T-helper 1 cell treated with Interleukin-12 subunit alpha and Interleukin-12 subunit beta and Interleukin-4 antibody, amounts not matched to agents 30 ng/mL and 1 ng/mL, for 36 hours (primary cell): ENCODE measurements around the gene INTS7. TPM values are rescaled to one million over a fixed set of nuclear protein-coding genes. Genes with fewer than 3 reads are reported as not detected.
"Not testable (repeated sequence)": the region's sequence is repeated elsewhere in the genome, so short reads cannot be mapped to it uniquely, and the experiment has no call there.

ENCODE experiments used
- intact Hi-C: fragments of 100-400 bp; cut with micrococcal nuclease; formaldehyde crosslinking; loops from one replicate; pipeline ENCODE4 v1.15.1; 2024
- total RNA-seq: library from RNA; stranded (reverse); gene quantifications from 2 replicates; pipeline ENCODE4 v1.2.3, GENCODE V29; 2022

Gene INTS7
- total RNA-seq, 1 donor from 2014 or later = 37.2 TPM

DNA sequence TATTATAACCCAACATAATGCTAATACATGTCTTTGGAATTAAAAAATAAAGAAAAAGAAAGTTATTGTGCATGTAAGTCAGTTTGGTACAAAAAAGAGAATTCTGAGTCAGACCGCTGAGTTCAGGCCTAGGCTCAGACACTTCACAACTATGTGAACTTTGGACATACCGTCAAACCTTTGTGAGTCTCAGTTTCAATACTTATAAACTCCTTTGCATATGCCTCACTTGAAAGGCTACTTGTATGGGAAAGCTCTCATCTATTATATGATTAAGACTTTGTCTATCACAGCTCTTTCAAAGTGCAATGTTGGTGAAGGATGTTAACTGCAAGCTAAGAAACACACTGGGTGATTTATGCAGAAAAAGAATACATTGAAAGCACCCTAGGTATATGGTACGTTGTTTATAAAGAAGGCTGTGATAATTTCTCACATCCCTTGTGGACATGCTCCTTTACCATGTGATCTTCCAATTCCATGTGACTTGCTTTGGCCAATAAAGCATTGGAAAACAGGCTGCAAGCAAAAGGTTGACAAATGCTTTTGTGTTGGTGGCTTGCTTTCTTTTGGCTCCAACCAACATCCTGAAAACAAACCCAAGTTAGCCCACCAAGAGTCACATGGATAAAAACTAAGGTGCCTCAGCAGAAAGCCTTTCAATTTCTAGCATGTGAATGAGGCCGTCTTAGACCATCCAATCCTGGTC, 49.6 kb downstream of the INTS7 start:
- intact Hi-C loops = no loop called here

DNA sequence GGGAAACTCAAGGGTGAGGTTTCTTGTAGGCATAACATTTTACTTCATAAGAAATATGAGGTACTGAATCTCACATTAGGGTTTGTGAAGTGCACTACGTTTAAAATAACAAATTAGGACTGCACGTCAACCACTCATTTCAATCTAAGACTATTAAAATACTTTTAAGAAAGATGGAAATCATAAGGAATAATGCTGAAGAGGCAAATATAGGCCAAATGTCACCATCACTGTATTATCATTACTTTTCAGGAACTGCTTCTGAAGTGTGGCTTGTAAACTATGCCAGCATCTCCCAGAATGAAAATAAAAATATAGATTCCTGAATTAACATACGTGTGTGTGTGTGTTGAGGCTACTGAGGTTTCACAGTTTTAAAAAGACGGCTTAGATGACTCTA, 56.8 kb downstream of the INTS7 start:
- intact Hi-C loops = no loop called here

DNA sequence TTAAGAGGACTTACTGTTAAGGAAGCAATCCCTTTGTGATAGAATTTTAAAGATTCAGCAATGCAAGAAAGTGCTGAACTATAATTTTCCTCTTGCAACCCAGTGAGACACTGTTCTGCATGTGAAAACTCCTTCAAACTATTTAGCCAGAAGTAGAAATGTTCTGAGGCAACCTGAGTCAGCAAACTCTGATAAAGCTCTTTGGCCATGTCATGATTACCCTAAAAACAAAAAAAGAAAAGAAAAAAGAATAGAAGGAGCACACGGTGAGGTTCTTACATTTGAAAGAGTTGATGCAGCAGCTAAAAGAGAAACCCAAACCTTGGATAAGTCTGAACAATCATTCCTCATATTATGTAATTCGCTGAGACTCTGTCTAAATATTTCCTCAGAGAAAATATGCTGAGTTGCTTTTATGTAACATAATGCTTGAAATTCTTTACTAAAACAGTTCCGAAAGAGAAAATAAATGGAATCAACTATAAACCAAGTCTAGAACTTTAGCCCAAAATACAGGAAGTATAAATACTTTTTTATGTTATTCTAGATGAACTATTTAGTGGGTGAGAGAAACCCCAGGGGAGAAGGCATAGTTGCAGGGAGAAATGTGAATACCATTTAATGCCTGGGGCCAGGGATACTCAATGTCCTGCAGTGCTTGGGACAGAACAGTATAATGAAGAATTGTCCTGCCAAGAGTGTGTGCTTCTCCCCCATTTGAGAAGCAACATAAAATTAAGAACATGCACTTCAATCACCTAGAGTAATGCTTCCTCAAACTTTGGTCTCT, 60.0 kb downstream of the INTS7 start:
- intact Hi-C loops = no loop called here

DNA sequence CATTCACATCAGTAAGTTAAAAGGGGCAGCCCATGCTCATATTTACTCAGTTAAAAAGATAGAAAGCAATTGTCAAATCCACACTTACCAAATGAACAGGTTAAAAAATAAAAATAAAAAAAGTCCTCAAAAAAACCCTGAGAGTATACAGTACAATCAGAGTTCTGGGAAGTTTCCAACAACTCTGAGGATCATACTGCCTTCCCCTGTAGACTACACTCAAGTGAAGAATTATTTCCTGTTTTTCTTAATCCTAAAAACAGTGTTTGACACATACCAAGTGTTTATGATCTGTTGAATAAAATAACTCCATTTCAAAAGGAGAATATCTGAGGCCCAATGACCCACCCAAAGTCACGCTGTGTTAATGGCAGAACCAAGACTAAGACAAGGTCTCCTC, 61.8 kb downstream of the INTS7 start:
- intact Hi-C loops = no loop called here

DNA sequence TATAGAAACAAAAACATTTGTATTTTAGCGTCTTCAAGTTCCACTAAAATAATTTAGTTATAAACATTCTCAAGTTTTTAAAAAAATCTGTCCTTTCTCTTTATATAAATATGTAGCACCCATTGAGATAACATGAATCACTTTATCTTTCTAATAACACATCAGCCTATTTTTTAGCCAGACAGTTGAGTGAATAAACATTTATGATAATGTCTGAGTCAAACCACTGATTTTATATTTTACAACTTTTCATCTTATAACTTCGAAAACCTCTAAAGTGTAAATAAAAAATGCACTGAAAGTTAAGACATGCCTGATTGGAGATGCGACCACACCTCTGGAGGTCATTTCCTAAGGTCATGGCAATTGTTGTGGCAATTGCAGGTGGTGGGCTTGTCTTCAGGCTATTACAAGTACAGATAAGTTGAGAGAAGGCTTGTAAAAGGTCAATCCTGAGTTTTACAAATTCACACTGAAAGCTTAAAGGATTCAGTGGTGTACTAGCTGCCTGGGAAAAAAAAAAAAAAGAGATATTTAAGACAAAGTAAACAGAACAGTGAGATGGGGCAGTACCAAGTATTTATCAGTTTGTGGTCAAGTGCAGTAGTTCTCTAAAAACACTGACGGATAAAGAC, 67.0 kb downstream of the INTS7 start:
- intact Hi-C loops = no loop called here

DNA sequence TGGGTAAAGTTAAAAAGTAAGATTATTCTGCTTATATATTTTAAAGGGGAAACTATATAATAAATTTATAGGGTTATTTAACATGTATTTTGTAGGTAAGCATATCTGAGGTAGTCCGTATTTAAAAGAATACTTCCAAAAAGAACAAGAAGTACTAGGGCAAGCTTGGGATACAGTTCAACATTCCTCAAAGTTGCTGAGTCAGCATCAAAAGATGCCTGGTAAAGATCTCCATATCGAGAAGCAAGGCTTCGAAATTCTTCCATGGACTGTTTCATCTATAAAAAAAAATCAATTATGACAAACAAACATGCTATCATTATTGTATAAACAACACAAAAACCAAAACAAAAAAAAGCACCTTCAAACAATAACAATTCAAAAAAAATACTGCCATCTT, 67.7 kb downstream of the INTS7 start:
- intact Hi-C loops = no loop called here

DNA sequence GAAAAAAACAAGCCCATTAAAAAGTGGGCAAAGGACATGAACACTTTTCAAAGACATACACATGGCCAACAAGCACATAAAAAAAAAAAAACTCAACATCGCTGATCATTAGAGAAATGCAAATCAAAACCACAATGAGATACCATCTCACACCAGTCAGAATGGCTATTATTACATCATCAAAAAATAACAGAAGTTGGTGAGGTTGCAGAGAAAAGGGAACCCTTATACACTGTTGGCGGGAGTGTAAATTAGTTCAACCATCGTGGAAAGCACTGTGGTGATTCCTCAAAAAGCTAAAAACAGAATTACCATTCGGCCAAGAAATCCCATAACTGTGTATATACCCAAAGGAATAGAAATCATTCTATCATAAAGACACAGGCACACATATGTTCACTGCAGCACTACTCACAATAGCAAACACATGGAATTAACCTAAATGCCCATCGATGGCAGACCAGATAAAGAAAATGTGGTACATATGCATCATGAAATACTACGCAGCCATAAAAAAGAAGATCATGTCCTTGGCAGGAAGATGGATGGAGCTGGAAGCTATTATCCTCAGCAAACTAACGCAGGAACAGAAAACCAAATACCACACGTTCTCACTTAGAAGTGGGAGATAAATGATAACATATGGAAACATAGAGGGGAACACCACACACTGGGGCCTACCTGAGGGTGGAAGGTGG, 70.1 kb downstream of the INTS7 start:
- intact Hi-C loops = no loop called here

DNA sequence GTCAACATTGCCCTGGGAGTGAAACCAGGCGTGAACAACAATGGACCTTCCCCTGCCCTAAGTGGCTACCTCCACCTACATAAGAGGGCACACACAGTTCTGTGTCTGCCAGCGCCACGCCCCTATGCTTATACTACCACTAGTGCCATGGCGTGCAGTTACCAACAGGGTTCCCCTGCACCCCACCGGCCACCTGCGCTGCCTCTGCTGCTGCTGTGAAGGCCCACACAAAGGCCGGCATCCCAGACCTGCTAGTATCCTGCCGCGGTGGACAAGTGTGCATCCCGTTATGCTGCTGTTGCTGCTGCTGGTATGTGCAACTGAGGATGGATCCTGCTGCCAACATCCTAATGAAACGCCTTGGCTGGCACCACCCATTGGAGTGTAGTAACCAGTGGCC, 75.7 kb downstream of the INTS7 start:
- intact Hi-C loops = no loop called here

DNA sequence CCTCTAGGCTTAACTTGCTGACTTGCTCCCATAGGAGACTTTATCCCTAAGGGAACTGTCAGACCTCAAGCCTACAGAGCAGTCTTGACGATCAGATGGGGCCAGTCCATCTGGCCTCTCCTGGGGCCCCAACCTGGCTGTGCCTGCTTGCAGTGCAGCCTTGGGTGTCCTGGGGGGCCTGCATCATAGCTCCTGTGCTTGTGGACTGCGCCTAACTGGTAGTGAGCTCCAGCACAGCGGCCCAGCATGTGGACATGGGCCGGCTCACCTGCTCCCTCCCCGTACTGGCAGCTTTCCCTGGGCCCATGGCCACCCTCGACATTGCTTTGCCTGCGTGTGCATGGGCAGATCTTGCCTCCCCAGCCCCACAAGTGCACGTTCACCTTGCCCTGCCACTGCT, 76.1 kb downstream of the INTS7 start:
- intact Hi-C loops = no loop called here

DNA sequence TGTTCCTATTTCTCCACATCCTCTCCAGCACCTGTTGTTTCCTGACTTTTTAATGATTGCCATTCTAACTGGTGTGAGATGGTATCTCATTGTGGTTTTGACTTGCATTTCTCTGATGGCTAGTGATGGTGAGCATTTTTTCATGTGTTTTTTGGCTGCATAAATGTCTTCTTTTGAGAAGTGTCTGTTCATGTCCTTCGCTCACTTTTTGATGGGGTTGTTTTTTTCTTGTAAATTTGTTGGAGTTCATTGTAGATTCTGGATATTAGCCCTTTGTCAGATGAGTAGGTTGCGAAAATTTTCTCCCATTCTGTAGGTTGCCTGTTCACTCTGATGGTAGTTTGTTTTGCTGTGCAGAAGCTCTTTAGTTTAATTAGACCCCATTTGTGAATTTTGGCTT, 81.3 kb downstream of the INTS7 start:
- intact Hi-C loops = not testable (repeated sequence)

DNA sequence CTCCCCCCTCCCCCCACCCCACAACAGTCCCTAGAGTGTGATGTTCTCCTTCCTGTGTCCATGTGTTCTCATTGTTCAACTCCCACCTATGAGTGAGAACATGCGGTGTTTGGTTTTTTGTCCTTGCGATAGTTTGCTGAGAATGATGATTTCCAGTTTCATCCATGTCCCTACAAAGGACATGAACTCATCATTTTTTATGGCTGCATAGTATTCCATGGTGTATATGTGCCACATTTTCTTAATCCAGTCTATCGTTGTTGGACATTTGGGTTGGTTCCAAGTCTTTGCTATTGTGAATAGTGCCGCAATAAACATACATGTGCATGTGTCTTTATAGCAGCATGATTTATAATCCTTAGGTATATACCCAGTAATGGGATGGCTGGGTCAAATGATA, 81.8 kb downstream of the INTS7 start:
- intact Hi-C loops = not testable (repeated sequence)

DNA sequence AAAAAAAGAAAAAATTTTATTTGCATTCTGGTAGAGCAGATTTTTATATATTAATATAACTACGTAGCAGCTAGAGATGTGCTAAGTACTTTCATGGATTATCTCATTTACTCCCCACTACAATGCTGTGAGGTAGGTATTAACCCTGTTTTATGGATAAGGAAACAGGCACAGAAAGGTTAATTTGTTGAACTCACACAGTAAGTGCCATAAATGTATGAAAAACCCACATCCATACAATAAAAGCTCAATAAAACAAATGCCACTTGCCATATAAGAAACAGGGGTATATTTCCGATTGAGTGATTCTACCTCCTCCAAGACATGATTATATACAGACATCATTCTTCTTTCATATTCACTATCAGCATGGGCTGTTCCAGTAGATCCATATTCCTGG, 83.1 kb downstream of the INTS7 start:
- intact Hi-C loops = no loop called here

DNA sequence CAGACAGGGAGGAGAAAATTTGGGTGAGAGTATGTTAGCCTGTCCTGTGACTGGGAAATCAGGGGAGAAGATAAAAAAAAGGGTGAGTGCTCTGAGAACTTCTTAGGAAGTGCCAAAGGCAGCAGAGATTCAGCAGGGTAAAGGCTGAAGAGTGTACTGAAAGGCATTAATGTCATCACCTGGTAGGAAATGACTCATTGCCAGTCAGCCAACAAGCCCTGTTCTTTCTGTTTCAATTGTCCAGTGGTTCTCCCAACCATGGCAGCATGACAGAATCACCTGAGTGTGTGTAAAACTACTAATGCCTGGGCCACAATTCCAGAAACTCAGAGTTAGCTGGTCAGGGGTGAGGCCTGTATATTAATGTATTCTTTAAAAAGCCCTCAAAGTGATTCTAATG, 83.5 kb downstream of the INTS7 start:
- intact Hi-C loops = no loop called here

DNA sequence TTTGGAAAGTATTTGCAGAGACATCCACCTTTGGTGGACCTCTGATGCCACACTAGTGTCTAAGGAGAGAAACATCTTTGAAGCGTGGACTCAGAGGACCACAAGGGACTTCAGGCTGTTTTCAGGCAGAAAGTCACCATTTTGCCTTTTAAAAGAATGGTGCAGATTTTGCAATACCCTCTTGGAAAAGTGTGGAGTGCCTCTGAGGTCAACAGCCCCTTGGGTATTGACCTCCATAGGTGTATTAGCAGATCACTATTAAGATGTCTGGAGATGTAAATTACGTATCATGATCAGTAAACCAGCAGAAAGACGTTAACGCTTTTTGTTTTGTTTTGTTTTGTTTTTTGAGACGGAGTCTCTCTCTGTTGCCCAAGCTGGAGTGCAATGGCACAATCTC, 87.0 kb downstream of the INTS7 start:
- intact Hi-C loops = no loop called here

DNA sequence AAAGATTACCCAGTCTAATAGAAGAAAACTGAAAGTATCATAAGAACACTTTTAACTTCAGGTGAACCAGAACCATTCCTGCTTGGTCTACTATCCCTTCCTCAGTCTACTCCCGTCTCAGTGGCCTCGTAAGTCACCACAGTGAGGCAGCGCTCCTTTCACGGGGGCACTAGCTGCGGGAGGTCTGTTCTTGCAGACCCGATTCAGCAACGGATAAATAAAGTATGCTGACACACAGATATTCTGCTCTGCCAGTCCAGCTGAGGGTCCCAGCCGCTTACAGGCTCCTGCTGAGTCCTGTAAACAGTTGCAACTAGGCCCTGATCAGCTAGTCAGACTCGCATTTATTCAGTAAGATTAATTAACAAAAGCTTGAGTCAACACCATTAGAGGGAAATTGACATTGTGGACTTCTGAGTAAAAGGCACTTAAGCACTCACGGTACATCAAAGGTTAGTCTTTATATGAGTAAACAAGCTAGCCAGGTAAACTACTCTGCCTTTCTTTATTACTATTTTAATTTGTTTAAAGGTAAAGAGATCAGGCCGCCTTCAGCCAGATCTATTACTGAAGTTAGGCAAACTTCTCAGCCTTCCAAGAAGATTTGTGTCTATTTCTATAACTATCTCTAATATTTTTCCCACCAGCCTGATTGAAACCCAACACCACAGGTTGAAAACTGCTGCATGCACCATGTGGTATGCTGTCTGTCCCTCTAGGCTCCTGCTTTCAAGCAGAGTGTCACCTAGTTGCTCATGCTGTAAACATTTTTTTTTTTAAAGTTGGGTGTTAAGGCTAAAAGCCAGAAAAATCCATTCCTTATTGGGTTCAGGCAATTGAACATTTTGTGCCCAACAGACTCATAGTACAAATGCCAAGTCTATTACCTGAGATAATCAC, 87.7 kb downstream of the INTS7 start:
- intact Hi-C loops = no loop called here

DNA sequence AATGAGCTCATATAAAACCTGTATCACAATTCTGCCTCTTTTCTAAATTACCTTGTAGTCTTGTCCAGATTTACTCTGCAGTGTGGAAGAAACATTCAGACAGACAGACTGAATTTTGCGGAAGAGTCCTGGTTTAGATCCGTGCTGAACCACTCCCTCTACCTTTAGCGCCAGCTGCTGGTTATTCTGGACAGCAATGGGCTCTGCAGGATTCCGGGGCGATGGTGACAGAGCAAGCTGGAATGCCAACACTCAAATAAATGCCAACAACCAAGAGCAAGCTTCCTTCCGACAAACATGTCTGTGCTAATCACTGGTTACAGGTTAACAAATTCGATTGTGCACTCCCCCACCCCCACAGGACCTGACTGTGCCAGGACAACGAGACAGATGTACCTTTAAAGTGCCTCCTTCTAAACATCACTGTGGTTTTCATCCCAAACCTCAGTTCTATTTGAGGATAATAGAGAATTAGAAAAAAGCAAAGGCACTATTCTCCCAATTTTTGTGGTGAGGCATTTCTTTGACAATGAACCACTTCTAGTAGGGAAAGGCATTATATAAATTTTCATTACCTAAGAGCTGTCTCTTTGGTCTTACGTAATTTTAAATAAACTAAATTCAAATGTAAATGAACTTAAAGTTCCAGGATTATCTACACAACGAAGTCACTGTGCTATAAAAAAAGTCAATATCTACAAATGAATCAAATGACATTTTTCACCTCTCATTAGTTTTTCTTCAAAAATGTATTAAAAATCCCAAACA, 90.4 kb downstream of the INTS7 start:
- intact Hi-C loops = no loop called here

DNA sequence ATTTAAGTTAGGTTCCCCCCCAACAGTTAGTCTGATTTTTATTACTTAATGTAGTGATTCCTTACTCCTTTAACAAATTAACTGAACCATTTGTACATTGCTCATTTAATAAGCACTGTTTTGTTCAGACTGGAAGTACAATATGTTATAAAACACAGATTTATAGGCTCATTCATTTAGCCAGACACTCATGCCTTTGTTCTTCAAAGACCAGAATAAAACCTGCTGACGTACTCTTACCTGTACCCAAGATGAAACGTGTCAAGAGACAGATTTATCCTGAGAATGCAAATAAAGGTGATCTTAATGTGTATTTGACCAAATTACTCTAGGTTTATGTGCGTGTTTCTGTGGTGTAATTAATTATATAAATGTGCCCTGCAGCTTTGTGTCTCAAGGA, 92.8 kb downstream of the INTS7 start:
- intact Hi-C loops = no loop called here

DNA sequence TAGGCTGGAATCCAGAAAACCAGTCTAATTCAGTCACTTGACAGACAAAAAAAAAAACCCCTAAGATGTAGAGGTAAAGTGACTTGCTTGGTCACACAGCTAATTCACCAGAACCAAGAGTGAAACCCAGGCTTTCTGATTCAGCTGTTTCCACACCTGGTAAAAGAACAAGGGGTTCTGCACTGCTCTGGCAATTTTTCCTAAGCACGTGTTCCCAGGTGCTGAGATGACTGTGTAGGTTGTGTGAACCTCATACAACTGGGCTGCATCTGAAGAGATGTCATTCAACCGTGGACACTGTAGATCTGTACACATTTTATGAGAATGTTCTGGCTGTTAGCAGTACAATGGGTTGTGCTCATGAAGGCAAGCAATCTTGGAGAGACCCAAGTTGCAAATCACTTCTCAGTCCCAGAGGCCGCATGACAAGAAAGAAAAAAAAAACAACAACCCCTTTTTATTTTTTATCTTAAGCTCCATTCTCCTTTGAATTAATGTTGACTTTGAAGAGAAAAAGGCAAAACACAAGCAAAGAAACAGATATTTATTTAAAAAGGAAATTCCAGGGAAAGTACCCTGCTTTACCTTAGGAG, 95.4 kb downstream of the INTS7 start:
- intact Hi-C loops = loop anchor here (2.0 kb wide), 1 partner anchor 259 kb away; no protein-coding TSS in a partner anchor

DNA sequence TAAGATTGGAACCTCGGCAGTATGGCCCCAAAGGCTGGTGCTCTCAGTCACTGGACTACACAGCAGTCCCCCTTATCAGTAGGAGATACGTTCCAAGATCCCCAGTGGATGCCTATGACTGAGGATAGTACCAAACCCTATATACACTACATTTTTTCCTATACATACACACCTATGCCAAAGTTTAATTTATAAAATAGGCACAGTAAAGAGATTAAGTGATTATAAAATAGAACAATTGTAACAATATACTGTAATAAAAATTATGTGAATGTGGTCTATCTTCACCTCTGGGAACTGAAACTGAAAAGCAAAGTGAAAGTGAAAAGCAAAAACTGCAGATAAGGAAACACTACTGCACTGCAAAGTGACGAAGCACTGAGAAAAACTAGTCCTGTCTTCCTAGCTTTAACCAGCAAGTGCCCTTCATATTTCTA, 96.8 kb downstream of the INTS7 start:
- intact Hi-C loops = loop anchor here (1.0 to 2.0 kb wide), 2 partner anchors 105 to 258 kb away; no protein-coding TSS in a partner anchor

DNA sequence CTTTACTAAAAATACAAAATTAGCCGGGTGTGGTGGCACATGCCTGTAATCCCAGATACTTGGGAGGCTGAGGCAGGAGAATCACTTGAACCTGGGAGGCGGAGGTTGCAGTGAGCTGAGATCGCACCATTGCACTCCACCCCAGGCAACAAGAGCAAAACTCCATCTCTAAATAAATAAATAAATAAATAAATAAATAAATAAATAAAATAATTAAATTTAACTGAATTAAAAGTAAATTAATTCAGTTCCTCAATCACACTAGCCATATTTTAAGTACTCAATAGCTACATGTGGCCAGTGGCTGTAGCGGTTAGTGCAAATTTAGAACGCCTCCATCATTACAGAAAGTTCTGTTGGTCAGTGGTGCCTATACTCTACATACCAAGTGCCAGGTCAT, 97.9 kb downstream of the INTS7 start:
- intact Hi-C loops = not testable (repeated sequence)
